Trophoblast cell (in vitro differentiated cells and primary cell): ENCODE results near the gene PPIC.

ENCODE experiments used
- DNase-seq, 2 donors: peaks; one replicate each; pipeline ENCODE4 v3.0.0-alpha.2; 2016
- H2AFZ ChIP-seq: 2 replicates; pipeline ENCODE4 v1.6.1; 2013; ENCODE audit warnings: low read length, moderate library complexity, mild to moderate bottlenecking; ENCODE audit not compliant: insufficient read depth, poor library complexity
- H2AK5ac ChIP-seq: 2 replicates; pipeline ENCODE4 v1.6.1; 2013; ENCODE audit warnings: mild to moderate bottlenecking, low read length
- H2BK120ac ChIP-seq: 2 replicates; pipeline ENCODE4 v1.6.1; 2013; ENCODE audit warnings: low read length, mild to moderate bottlenecking, moderate library complexity; ENCODE audit not compliant: insufficient read depth, poor library complexity
- H2BK12ac ChIP-seq: 2 replicates; pipeline ENCODE4 v1.6.1; 2013; ENCODE audit warnings: mild to moderate bottlenecking, low read length, moderate library complexity
- H2BK5ac ChIP-seq: 2 replicates; pipeline ENCODE4 v1.6.1; 2013; ENCODE audit warnings: low read length, low read depth, moderate library complexity, mild to moderate bottlenecking; ENCODE audit not compliant: poor library complexity
- H3K14ac ChIP-seq: 2 replicates; pipeline ENCODE4 v1.6.1; 2013; ENCODE audit warnings: mild to moderate bottlenecking, low read length
- H3K18ac ChIP-seq: 2 replicates; pipeline ENCODE4 v1.6.1; 2013; ENCODE audit warnings: mild to moderate bottlenecking, low read length
- H3K23ac ChIP-seq: 2 replicates; pipeline ENCODE4 v1.6.1; 2013; ENCODE audit warnings: low read length
- H3K27ac ChIP-seq: 2 replicates; pipeline ENCODE4 v1.5.1; 2013; ENCODE audit warnings: low read depth, mild to moderate bottlenecking, inconsistent platforms, low read length, moderate library complexity
- H3K27me3 ChIP-seq: 2 replicates; pipeline ENCODE4 v1.6.1; 2013; ENCODE audit warnings: inconsistent platforms, mild to moderate bottlenecking, low read length, moderate library complexity; ENCODE audit not compliant: insufficient read depth
- H3K36me3 ChIP-seq, 2 experiments: 1 replicate in 1 of 2; 2 replicates in 1 of 2; pipeline ENCODE4 v1.6.1; 2013; ENCODE audit warnings: low read length in 2 of 2, mild to moderate bottlenecking in 2 of 2, moderate library complexity in 1 of 2; ENCODE audit not compliant: insufficient read depth in 2 of 2, control insufficient read depth in 1 of 2
- H3K4ac ChIP-seq: 2 replicates; pipeline ENCODE4 v1.6.1; 2013; ENCODE audit warnings: low read depth, mild to moderate bottlenecking, low read length, moderate library complexity
- H3K4me1 ChIP-seq, 2 experiments: 1 replicate in 1 of 2; 2 replicates in 1 of 2; pipeline ENCODE4 v1.6.1; 2013; ENCODE audit warnings: low read length in 2 of 2, mild to moderate bottlenecking in 2 of 2, moderate library complexity in 1 of 2; ENCODE audit not compliant: insufficient read depth in 2 of 2, control insufficient read depth in 1 of 2
- H3K4me2 ChIP-seq: 2 replicates; pipeline ENCODE4 v1.6.1; 2013; ENCODE audit warnings: inconsistent platforms, mild to moderate bottlenecking, low read length, moderate library complexity
- H3K4me3 ChIP-seq: 2 replicates; pipeline ENCODE4 v1.5.1; 2013; ENCODE audit warnings: mild to moderate bottlenecking, low read depth, low read length, inconsistent platforms
- H3K79me1 ChIP-seq: one replicate; pipeline ENCODE4 v1.6.1; 2013; ENCODE audit warnings: low read length
- H3K79me2 ChIP-seq: 2 replicates; pipeline ENCODE4 v1.6.1; 2013; ENCODE audit warnings: low read length, mild to moderate bottlenecking; ENCODE audit not compliant: control insufficient read depth, insufficient read depth, poor library complexity
- H3K9ac ChIP-seq: 2 replicates; pipeline ENCODE4 v1.6.1; 2013; ENCODE audit warnings: mild to moderate bottlenecking, low read length
- H3K9me3 ChIP-seq: 2 replicates; pipeline ENCODE4 v1.6.1; 2013; ENCODE audit warnings: low read depth, mild to moderate bottlenecking, control low read depth, inconsistent platforms, low read length; ENCODE audit not compliant: insufficient read depth
- H4K12ac ChIP-seq: 2 replicates; pipeline ENCODE4 v1.6.1; 2013; ENCODE audit warnings: low read depth, mild to moderate bottlenecking, low read length, moderate library complexity
- H4K8ac ChIP-seq: 2 replicates; pipeline ENCODE4 v1.6.1; 2013; ENCODE audit warnings: low read depth, mild to moderate bottlenecking, low read length, moderate library complexity
- H4K91ac ChIP-seq: one replicate; pipeline ENCODE4 v1.6.1; 2013; ENCODE audit warnings: low read depth, mild to moderate bottlenecking, low read length, moderate library complexity
- WGBS: extraction: QIAGEN DNeasy Blood & Tissue Kit; methylation state at CpG from one replicate; pipeline ENCODE4 v1.1.7; 2013; ENCODE audit warnings: missing lambda C conversion rate; ENCODE audit not compliant: insufficient read length, insufficient coverage; ENCODE audit errors: extremely low coverage; 5-methylcytosine and 5-hydroxymethylcytosine counted together

The PPIC gene

GRCh38 chr5:123059455-123059854, 22.9 kb upstream of the PPIC start:
- H2AFZ ChIP-seq = no peak overlapping the region
- no peak overlapping the region for H2AK5ac ChIP-seq
- H3K4me2 ChIP-seq = no peak overlapping the region
- DNase-seq = no peak
- H3K27ac ChIP-seq = no peak overlapping the region
- no peaks in the 10 kb centered on the region for H3K79me1 ChIP-seq
- no peak overlapping the region for H3K23ac ChIP-seq
- H3K79me2 ChIP-seq = no peaks in the 10 kb centered on the region
- H3K36me3 ChIP-seq = no peaks in the 10 kb centered on the region
- H3K4me3 ChIP-seq = no peak overlapping the region
- no peak overlapping the region for H3K9ac ChIP-seq
- H2BK12ac ChIP-seq = no peak overlapping the region
- H4K91ac ChIP-seq = no peak overlapping the region
- no peaks in the 10 kb centered on the region for H3K4me1 ChIP-seq
- H2BK5ac ChIP-seq = no peak overlapping the region
- peaks cover 3% of the 10 kb centered on the region for H3K9me3 ChIP-seq
- H3K4ac ChIP-seq = no peak overlapping the region
- H4K8ac ChIP-seq = no peak overlapping the region
- H4K12ac ChIP-seq = no peak overlapping the region
- H3K14ac ChIP-seq = no peak overlapping the region
- no peak overlapping the region for H2BK120ac ChIP-seq
- no peaks in the 10 kb centered on the region for H3K27me3 ChIP-seq
- no peak overlapping the region for H3K18ac ChIP-seq

DNA sequence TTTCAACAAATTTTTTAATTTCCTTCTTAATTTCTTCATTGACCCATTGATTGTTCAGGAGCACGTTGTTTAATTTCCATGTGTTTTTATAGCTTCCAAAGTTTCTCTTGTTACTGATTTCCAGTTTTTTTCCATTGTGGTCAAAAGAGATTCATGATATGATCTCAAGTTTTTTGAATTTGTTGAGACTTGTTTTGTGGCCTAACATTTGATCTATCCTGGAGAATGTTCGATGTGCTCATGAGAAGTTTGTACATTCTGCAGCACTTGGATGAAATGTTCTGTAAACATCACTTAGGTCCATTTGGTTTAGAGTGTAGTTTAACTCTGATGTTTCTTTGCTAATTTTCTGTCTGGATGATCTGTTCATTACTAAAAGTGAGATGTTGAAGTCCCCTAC, 14.7 kb upstream of the PPIC start:
- no peak overlapping the region for H3K4ac ChIP-seq

GRCh38 chr5:123047706-123048105, 11.2 kb upstream of the PPIC start:
- no peak overlapping the region for H2BK120ac ChIP-seq
- H3K9me3 ChIP-seq = no peaks in the 10 kb centered on the region
- WGBS = no CpG with 5 or more reads among the region's 1 CpG
- H2BK12ac ChIP-seq = no peak overlapping the region
- no peak overlapping the region for H3K4me2 ChIP-seq
- H3K27me3 ChIP-seq = no peaks in the 10 kb centered on the region
- no peak overlapping the region for H2AK5ac ChIP-seq
- H4K91ac ChIP-seq = no peak overlapping the region
- H2BK5ac ChIP-seq = no peak overlapping the region
- no peak overlapping the region for H3K4ac ChIP-seq
- H3K14ac ChIP-seq = no peak overlapping the region
- no peak overlapping the region for H4K8ac ChIP-seq
- H3K4me1 ChIP-seq = peaks cover 0 to 5% of the 10 kb centered on the region in 2 experiments
- H3K23ac ChIP-seq = no peak overlapping the region
- peaks cover 2% of the 10 kb centered on the region for H3K79me1 ChIP-seq
- H3K36me3 ChIP-seq = no peaks in the 10 kb centered on the region
- H3K4me3 ChIP-seq = no peak overlapping the region
- no peak overlapping the region for H3K18ac ChIP-seq
- no peak for DNase-seq
- no peak overlapping the region for H3K27ac ChIP-seq
- no peak overlapping the region for H3K9ac ChIP-seq
- no peak overlapping the region for H4K12ac ChIP-seq
- no peaks in the 10 kb centered on the region for H3K79me2 ChIP-seq
- H2AFZ ChIP-seq = no peak overlapping the region

More for the DNA sequence above, 14.7 kb upstream of the PPIC start:
- H3K4me3 ChIP-seq = no peak overlapping the region
- H3K27me3 ChIP-seq = no peaks in the 10 kb centered on the region
- no peak overlapping the region for H4K91ac ChIP-seq
- H3K27ac ChIP-seq = no peak overlapping the region
- no peak overlapping the region for H3K9ac ChIP-seq
- no CpG with 5 or more reads among the region's 2 CpGs for WGBS
- DNase-seq = no peak
- H3K79me2 ChIP-seq = no peaks in the 10 kb centered on the region
- no peak overlapping the region for H2BK12ac ChIP-seq
- no peaks in the 10 kb centered on the region for H3K36me3 ChIP-seq
- no peaks in the 10 kb centered on the region for H3K79me1 ChIP-seq
- no peak overlapping the region for H3K14ac ChIP-seq
- H2BK5ac ChIP-seq = no peak overlapping the region
- H3K23ac ChIP-seq = no peak overlapping the region
- H4K8ac ChIP-seq = no peak overlapping the region
- H3K4me2 ChIP-seq = no peak overlapping the region
- no peak overlapping the region for H3K18ac ChIP-seq
- no peak overlapping the region for H2BK120ac ChIP-seq
- H4K12ac ChIP-seq = no peak overlapping the region
- H3K4me1 ChIP-seq = peaks cover 0 to 2% of the 10 kb centered on the region in 2 experiments
- no peaks in the 10 kb centered on the region for H3K9me3 ChIP-seq
- no peak overlapping the region for H2AK5ac ChIP-seq
- no peak overlapping the region for H2AFZ ChIP-seq

DNA sequence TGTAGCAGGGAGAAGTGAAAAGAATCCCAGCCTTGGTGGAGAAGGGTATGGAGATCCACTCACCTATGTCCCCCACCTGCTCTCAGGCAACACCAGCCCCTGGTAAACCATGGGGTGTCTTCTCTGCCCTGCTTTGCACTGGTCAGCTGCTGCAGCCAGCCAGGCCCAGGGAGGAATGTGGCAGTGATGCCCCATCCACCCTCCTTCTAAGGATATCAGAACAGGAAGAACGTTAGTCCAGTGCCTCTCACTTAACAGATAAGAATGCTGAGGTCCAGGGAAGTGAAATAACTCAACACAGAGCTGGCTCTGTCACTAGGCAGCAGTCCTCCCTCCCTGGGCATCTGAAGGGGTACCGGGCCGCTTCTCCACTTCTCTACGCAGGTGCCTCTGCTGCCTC, 9.7 kb upstream of the PPIC start:
- DNase-seq = no peak
- Histone ChIP-seq H3K4me3 (no peak overlapping the region), H2BK120ac (no peak overlapping the region), H3K9ac (no peak overlapping the region), H4K12ac (no peak overlapping the region), H2AK5ac (no peak overlapping the region), H3K27me3 (no peaks in the 10 kb centered on the region), H4K91ac (no peak overlapping the region), H3K18ac (no peak overlapping the region), H3K4ac (no peak overlapping the region), H3K14ac (no peak overlapping the region), H2AFZ (no peak overlapping the region), H3K27ac (no peak overlapping the region), H2BK12ac (no peak overlapping the region), H3K9me3 (no peaks in the 10 kb centered on the region), H3K79me2 (no peaks in the 10 kb centered on the region), H3K4me2 (no peak overlapping the region), H3K79me1 (peaks cover 2% of the 10 kb centered on the region), H4K8ac (no peak overlapping the region), H3K23ac (no peak overlapping the region), H3K36me3 (no peaks in the 10 kb centered on the region), H2BK5ac (no peak overlapping the region), H3K4me1 (peaks cover 0 to 5% of the 10 kb centered on the region in 2 experiments)
- WGBS = no CpG with 5 or more reads among the region's 4 CpGs
